Measurements from ENCODE around the gene NEFH. TPM values are rescaled to one million over a fixed set of nuclear protein-coding genes. Genes with fewer than 3 reads are reported as not detected.
A peak's percentile ranks its signal among the peaks of the same experiment; 100 is the strongest.

The NEFH gene
- total RNA-seq, 4 donors from 2014 or later = 0.54 to 0.83 (median 0.66) TPM; not detected in 1

GRCh38 chr22:29476116-29476515 lies 3.9 kb upstream of the NEFH start:
- H3K4me1 ChIP-seq = peaks cover 0 to 16% (median 7%) of the 10 kb centered on the region in 4 donors
- peaks cover 0 to 20% of the 10 kb centered on the region in 2 donors for H3K27me3 ChIP-seq
- no peak overlapping the region for H3K4me3 ChIP-seq
- peaks cover 0 to 5% (median 0%) of the 10 kb centered on the region in 4 donors for H3K9me3 ChIP-seq
- TF ChIP-seq CTCF (IDR thresholded peaks at IDR 0.05) (no peak), POLR2A (IDR thresholded peaks at IDR 0.05) (no peak)
- no peaks in the 10 kb centered on the region for H3K36me3 ChIP-seq
- no peak overlapping the region for H3K27ac ChIP-seq
- no peak for DNase-seq

- DNase-seq = no peak
- H3K36me3 ChIP-seq = no peaks in the 10 kb centered on the region
- peaks cover 0 to 5% (median 0%) of the 10 kb centered on the region in 4 donors for H3K9me3 ChIP-seq
- H3K4me1 ChIP-seq = peaks cover 0 to 20% (median 8%) of the 10 kb centered on the region in 4 donors
- TF ChIP-seq POLR2A (IDR thresholded peaks at IDR 0.05) (no peak), CTCF (IDR thresholded peaks at IDR 0.05) (no peak)
- no peak overlapping the region for H3K27ac ChIP-seq
- peaks cover 0 to 20% of the 10 kb centered on the region in 2 donors for H3K27me3 ChIP-seq
- H3K4me3 ChIP-seq = no peak overlapping the region
These were observed 2.2 kb upstream of the NEFH start for GRCh38 chr22:29477723-29478318.

GRCh38 chr22:29478326-29479276 lies 1.4 kb upstream of the NEFH start:
- peaks cover 0 to 5% (median 0%) of the 10 kb centered on the region in 4 donors for H3K9me3 ChIP-seq
- no peak overlapping the region for H3K27ac ChIP-seq
- no peak for DNase-seq
- H3K36me3 ChIP-seq = no peaks in the 10 kb centered on the region
- TF ChIP-seq POLR2A (IDR thresholded peaks at IDR 0.05) (no peak), CTCF (IDR thresholded peaks at IDR 0.05) (no peak)
- H3K4me3 ChIP-seq = no peak overlapping the region
- H3K4me1 ChIP-seq = peaks cover 0 to 20% (median 8%) of the 10 kb centered on the region in 4 donors
- H3K27me3 ChIP-seq = peaks cover 0 to 20% of the 10 kb centered on the region in 2 donors

GRCh38 chr22:29480262-29480511 lies 169 bp downstream of the NEFH start:
- no peak for DNase-seq
- H3K36me3 ChIP-seq = no peaks in the 10 kb centered on the region
- H3K27me3 ChIP-seq = peaks cover 0 to 20% of the 10 kb centered on the region in 2 donors
- no peak overlapping the region for H3K27ac ChIP-seq
- H3K9me3 ChIP-seq = peaks cover 0 to 5% (median 0%) of the 10 kb centered on the region in 4 donors
- H3K4me1 ChIP-seq = peaks cover 0 to 20% (median 8%) of the 10 kb centered on the region in 4 donors
- peak overlapping the region in 1 of 4 donors; percentile 38 for H3K4me3 ChIP-seq
- TF ChIP-seq CTCF (IDR thresholded peaks at IDR 0.05) = no peak
- no peak for TF ChIP-seq POLR2A (IDR thresholded peaks at IDR 0.05)

GRCh38 chr22:29480512-29481264 lies 670 bp downstream of the NEFH start:
- Histone ChIP-seq H3K27me3 (peaks cover 0 to 20% of the 10 kb centered on the region in 2 donors), H3K27ac (no peak overlapping the region), H3K36me3 (no peaks in the 10 kb centered on the region), H3K9me3 (peaks cover 0 to 5% (median 0%) of the 10 kb centered on the region in 4 donors), H3K4me1 (peaks cover 0 to 20% (median 8%) of the 10 kb centered on the region in 4 donors), H3K4me3 (peak overlapping the region in 2 of 4 donors; percentile 3 to 38)
- DNase-seq = no peak
- TF ChIP-seq CTCF (IDR thresholded peaks at IDR 0.05) (no peak), POLR2A (IDR thresholded peaks at IDR 0.05) (no peak)
